ENCODE measurements around the gene AK9.

Gene AK9

DNA sequence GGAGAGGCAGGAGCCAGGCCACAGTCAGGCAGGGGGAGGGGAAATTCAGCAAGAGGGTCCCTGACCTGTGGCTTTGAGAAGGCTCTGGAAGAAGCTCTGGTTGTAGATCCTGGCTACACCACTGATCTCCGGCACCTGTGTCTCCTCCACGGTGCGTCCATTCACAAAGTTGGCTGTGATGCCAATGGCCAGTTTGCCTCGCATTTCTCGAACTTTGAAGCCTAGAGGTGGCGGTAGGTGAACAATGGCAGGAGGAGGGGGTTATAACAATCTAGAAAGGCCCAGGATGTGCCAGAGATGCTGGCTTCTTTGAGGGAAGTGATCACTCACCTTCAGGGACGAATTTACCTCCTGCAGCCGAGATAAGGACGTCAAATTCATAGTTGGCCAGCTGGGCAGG lies 238.8 kb downstream of the AK9 start:
- Histone ChIP-seq H3K79me1 (ENCODE audit: low read length) (peaks cover 9% of the 10 kb centered on the region), H3K18ac (ENCODE audit: low read length) (no peak overlapping the region), H3K4me2 (ENCODE audit: low read length) (no peak overlapping the region), H3K4me1 (ENCODE audit: control insufficient read depth in 1 of 2, insufficient read depth in 2 of 2, low read length in 2 of 2) (peaks cover 5 to 9% of the 10 kb centered on the region in 2 experiments), H3K79me2 (ENCODE audit: control insufficient read depth, insufficient read depth, low read length, poor library complexity) (peaks cover 7% of the 10 kb centered on the region), H3K23ac (ENCODE audit: low read length) (no peak overlapping the region), H4K91ac (ENCODE audit: low read depth, low read length) (no peak overlapping the region), H3K9ac (ENCODE audit: low read length) (no peak overlapping the region), H3K4me3 (ENCODE audit: low read depth, low read length) (no peak overlapping the region), H3K27me3 (ENCODE audit: insufficient read depth, low read length) (no peaks in the 10 kb centered on the region), H2AK5ac (ENCODE audit: low read length) (no peak overlapping the region), H2AFZ (ENCODE audit: insufficient read depth, low read length, poor library complexity) (no peak overlapping the region), H2BK5ac (ENCODE audit: low read depth, low read length, poor library complexity) (no peak overlapping the region), H2BK120ac (ENCODE audit: insufficient read depth, low read length, poor library complexity) (no peak overlapping the region), H3K9me3 (ENCODE audit: insufficient read depth, low read depth, low read length) (peaks cover 1% of the 10 kb centered on the region), H4K12ac (ENCODE audit: low read depth, low read length) (no peak overlapping the region), H3K36me3 (ENCODE audit: control insufficient read depth in 1 of 2, insufficient read depth in 2 of 2, low read length in 2 of 2) (peaks cover 33 to 42% of the 10 kb centered on the region in 2 experiments), H3K14ac (ENCODE audit: low read length) (no peak overlapping the region), H4K8ac (ENCODE audit: low read depth, low read length) (no peak overlapping the region), H2BK12ac (ENCODE audit: low read length) (no peak overlapping the region), H3K27ac (ENCODE audit: low read depth, low read length) (no peak overlapping the region), H3K4ac (ENCODE audit: low read depth, low read length) (no peak overlapping the region)
- WGBS (ENCODE audit: extremely low coverage, insufficient coverage, insufficient read length), result no CpG with 5 or more reads among the region's 9 CpGs
- DNase-seq, result no peak

DNA sequence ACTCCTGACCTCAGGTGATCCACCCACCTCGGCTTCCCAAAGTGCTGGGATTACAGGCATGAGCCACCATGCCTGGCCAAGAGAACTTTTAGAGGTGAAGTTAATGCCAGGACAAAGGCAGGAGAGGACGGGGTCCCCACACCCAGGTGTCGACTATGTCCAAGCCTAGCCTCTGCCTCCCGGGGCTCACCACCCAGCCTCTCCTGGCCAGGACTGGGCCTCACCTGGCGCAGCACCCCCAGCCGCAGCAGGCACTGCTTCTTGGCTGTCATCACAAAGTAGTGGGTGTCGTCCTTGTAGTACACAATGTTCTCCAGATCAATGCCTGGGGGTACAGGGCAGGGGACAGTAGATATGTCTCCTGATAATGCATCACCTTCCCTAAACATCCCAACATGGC lies 239.6 kb downstream of the AK9 start:
- H3K27me3 ChIP-seq (ENCODE audit: insufficient read depth, low read length), result no peaks in the 10 kb centered on the region
- H3K4me3 ChIP-seq (ENCODE audit: low read depth, low read length), result no peak overlapping the region
- no peak overlapping the region for H3K4ac ChIP-seq (ENCODE audit: low read depth, low read length)
- no peak overlapping the region for H2BK12ac ChIP-seq (ENCODE audit: low read length)
- WGBS (ENCODE audit: extremely low coverage, insufficient coverage, insufficient read length), result no CpG with 5 or more reads among the region's 7 CpGs
- peaks cover 7% of the 10 kb centered on the region for H3K79me2 ChIP-seq (ENCODE audit: control insufficient read depth, insufficient read depth, low read length, poor library complexity)
- H3K18ac ChIP-seq (ENCODE audit: low read length), result no peak overlapping the region
- no peak overlapping the region for H3K23ac ChIP-seq (ENCODE audit: low read length)
- H3K4me1 ChIP-seq (ENCODE audit: control insufficient read depth in 1 of 2, insufficient read depth in 2 of 2, low read length in 2 of 2), result peaks cover 3 to 8% of the 10 kb centered on the region in 2 experiments
- H4K12ac ChIP-seq (ENCODE audit: low read depth, low read length), result no peak overlapping the region
- H3K4me2 ChIP-seq (ENCODE audit: low read length), result no peak overlapping the region
- no peak overlapping the region for H3K9ac ChIP-seq (ENCODE audit: low read length)
- no peak overlapping the region for H2BK5ac ChIP-seq (ENCODE audit: low read depth, low read length, poor library complexity)
- H2BK120ac ChIP-seq (ENCODE audit: insufficient read depth, low read length, poor library complexity), result no peak overlapping the region
- no peak overlapping the region for H2AK5ac ChIP-seq (ENCODE audit: low read length)
- DNase-seq, result no peak
- H3K36me3 ChIP-seq (ENCODE audit: control insufficient read depth in 1 of 2, insufficient read depth in 2 of 2, low read length in 2 of 2), result peaks cover 40 to 50% of the 10 kb centered on the region in 2 experiments
- no peak overlapping the region for H4K91ac ChIP-seq (ENCODE audit: low read depth, low read length)
- H3K9me3 ChIP-seq (ENCODE audit: insufficient read depth, low read depth, low read length), result peaks cover 1% of the 10 kb centered on the region
- no peak overlapping the region for H4K8ac ChIP-seq (ENCODE audit: low read depth, low read length)
- H3K79me1 ChIP-seq (ENCODE audit: low read length), result peaks cover 9% of the 10 kb centered on the region
- no peak overlapping the region for H2AFZ ChIP-seq (ENCODE audit: insufficient read depth, low read length, poor library complexity)
- H3K27ac ChIP-seq (ENCODE audit: low read depth, low read length), result no peak overlapping the region
- no peak overlapping the region for H3K14ac ChIP-seq (ENCODE audit: low read length)

DNA sequence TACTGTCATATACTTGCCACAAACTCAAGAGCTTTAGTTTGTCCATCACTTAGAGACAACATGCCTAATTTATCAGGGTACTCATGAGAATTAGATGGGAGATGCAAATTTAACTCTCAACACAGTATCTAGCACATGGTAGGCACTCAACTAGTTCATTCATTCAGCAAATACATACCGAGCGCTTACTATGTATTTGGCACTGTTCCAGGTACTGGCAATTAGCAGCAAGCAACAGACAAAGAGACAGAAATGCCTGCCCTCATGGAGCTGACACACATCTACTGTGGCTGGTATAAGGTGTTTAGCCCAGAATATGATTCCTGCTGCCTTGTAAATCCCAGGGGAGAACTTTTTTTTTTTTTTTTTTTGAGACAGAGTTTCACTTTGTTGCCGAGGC lies 240.2 kb downstream of the AK9 start:
- no peak overlapping the region for H2BK5ac ChIP-seq (ENCODE audit: low read depth, low read length, poor library complexity)
- no peak overlapping the region for H2BK120ac ChIP-seq (ENCODE audit: insufficient read depth, low read length, poor library complexity)
- no peak overlapping the region for H3K27ac ChIP-seq (ENCODE audit: low read depth, low read length)
- WGBS (ENCODE audit: extremely low coverage, insufficient coverage, insufficient read length), result no CpG with 5 or more reads among the region's 3 CpGs
- no peaks in the 10 kb centered on the region for H3K9me3 ChIP-seq (ENCODE audit: insufficient read depth, low read depth, low read length)
- H2AFZ ChIP-seq (ENCODE audit: insufficient read depth, low read length, poor library complexity), result no peak overlapping the region
- H4K12ac ChIP-seq (ENCODE audit: low read depth, low read length), result no peak overlapping the region
- no peak overlapping the region for H2AK5ac ChIP-seq (ENCODE audit: low read length)
- no peak overlapping the region for H3K4ac ChIP-seq (ENCODE audit: low read depth, low read length)
- H3K14ac ChIP-seq (ENCODE audit: low read length), result no peak overlapping the region
- H3K4me3 ChIP-seq (ENCODE audit: low read depth, low read length), result no peak overlapping the region
- no peak overlapping the region for H4K8ac ChIP-seq (ENCODE audit: low read depth, low read length)
- H2BK12ac ChIP-seq (ENCODE audit: low read length), result no peak overlapping the region
- no peaks in the 10 kb centered on the region for H3K27me3 ChIP-seq (ENCODE audit: insufficient read depth, low read length)
- H3K79me1 ChIP-seq (ENCODE audit: low read length), result peaks cover 7% of the 10 kb centered on the region
- peaks cover 46 to 56% of the 10 kb centered on the region in 2 experiments for H3K36me3 ChIP-seq (ENCODE audit: control insufficient read depth in 1 of 2, insufficient read depth in 2 of 2, low read length in 2 of 2)
- H3K18ac ChIP-seq (ENCODE audit: low read length), result no peak overlapping the region
- H3K4me2 ChIP-seq (ENCODE audit: low read length), result no peak overlapping the region
- no peak overlapping the region for H4K91ac ChIP-seq (ENCODE audit: low read depth, low read length)
- no peak overlapping the region for H3K23ac ChIP-seq (ENCODE audit: low read length)
- H3K4me1 ChIP-seq (ENCODE audit: control insufficient read depth in 1 of 2, insufficient read depth in 2 of 2, low read length in 2 of 2), result peaks cover 0 to 3% of the 10 kb centered on the region in 2 experiments
- peaks cover 4% of the 10 kb centered on the region for H3K79me2 ChIP-seq (ENCODE audit: control insufficient read depth, insufficient read depth, low read length, poor library complexity)
- H3K9ac ChIP-seq (ENCODE audit: low read length), result no peak overlapping the region
- no peak for DNase-seq

DNA sequence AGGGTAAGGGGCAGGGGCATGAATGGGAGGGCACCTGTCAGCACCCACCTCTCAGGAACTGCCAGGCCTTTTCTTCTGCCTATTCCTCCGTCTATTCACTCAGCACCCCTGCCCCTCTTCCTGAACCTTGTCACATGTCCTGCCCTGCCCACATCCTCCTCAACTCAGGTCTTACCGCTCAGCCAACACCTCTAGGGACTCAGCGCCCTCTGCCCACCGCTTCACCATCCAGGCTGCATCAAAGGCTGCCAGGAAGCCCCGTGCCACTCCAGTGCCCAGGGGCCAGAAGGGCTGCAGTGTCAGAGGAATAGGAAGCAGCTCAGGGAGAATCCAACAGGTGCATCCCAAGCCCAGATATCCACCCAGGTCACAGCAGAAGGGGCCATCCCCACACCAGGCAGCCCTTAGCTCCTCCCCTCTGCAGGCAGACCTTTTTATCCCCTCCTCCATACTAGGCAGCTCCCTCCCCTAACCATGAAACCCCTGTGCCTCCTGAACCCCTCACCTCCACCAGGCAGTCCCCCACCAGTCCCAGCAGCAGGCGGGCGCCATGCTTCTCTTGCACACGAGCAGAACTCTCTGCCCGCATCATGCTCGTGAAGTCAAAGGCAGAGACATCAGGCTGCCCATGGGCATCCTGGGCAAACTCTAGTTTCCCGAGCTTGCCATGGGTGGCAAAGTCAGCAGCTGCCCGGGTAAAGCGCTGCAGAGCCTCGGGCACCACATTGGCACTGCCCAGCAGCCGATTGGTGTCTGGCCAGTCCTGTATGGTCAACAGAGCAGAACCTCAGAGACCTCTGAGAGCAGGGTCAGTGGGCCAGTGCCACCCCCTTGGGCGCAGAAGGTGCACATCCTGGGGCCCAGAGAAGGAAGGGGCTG lies 241.0 kb downstream of the AK9 start:
- Histone ChIP-seq H3K79me2 (ENCODE audit: control insufficient read depth, insufficient read depth, low read length, poor library complexity) (no peaks in the 10 kb centered on the region), H3K27me3 (ENCODE audit: insufficient read depth, low read length) (no peaks in the 10 kb centered on the region), H3K9ac (ENCODE audit: low read length) (no peak overlapping the region), H3K14ac (ENCODE audit: low read length) (no peak overlapping the region), H3K79me1 (ENCODE audit: low read length) (peaks cover 2% of the 10 kb centered on the region), H2AK5ac (ENCODE audit: low read length) (no peak overlapping the region), H3K27ac (ENCODE audit: low read depth, low read length) (no peak overlapping the region), H3K4ac (ENCODE audit: low read depth, low read length) (no peak overlapping the region), H4K12ac (ENCODE audit: low read depth, low read length) (no peak overlapping the region), H2AFZ (ENCODE audit: insufficient read depth, low read length, poor library complexity) (no peak overlapping the region), H3K4me3 (ENCODE audit: low read depth, low read length) (no peak overlapping the region), H4K91ac (ENCODE audit: low read depth, low read length) (no peak overlapping the region), H2BK5ac (ENCODE audit: low read depth, low read length, poor library complexity) (no peak overlapping the region), H3K23ac (ENCODE audit: low read length) (no peak overlapping the region), H3K9me3 (ENCODE audit: insufficient read depth, low read depth, low read length) (no peaks in the 10 kb centered on the region), H3K18ac (ENCODE audit: low read length) (no peak overlapping the region), H3K4me1 (ENCODE audit: control insufficient read depth in 1 of 2, insufficient read depth in 2 of 2, low read length in 2 of 2) (peaks cover 0 to 3% of the 10 kb centered on the region in 2 experiments), H2BK12ac (ENCODE audit: low read length) (no peak overlapping the region), H3K4me2 (ENCODE audit: low read length) (no peak overlapping the region), H4K8ac (ENCODE audit: low read depth, low read length) (no peak overlapping the region), H3K36me3 (ENCODE audit: control insufficient read depth in 1 of 2, insufficient read depth in 2 of 2, low read length in 2 of 2) (peaks cover 54 to 63% of the 10 kb centered on the region in 2 experiments), H2BK120ac (ENCODE audit: insufficient read depth, low read length, poor library complexity) (no peak overlapping the region)
- no CpG with 5 or more reads among the region's 16 CpGs for WGBS (ENCODE audit: extremely low coverage, insufficient coverage, insufficient read length)
- no peak for DNase-seq

Data from trophoblast cell (in vitro differentiated cells and primary cell).